OCI-LY3 (cell line): Measurements from ENCODE around the gene GABPA.

ENCODE experiments used
- H2AFZ ChIP-seq: fragments of 200-600, 300-600 bp; shearing (Covaris generic); 2 replicates; pipeline ENCODE4 v1.6.0; 2014; ENCODE audit warnings: antibody characterized with exemption, low read depth, low read length
- H3K27ac ChIP-seq: fragments of 200-600, 300-600 bp; sonication (generic); 2 replicates; pipeline ENCODE4 v1.5.1; 2014; ENCODE audit warnings: mild to moderate bottlenecking, low read length, moderate library complexity, mixed read lengths
- H3K27me3 ChIP-seq: fragments of 200-600, 300-600 bp; sonication (generic); 2 replicates; pipeline ENCODE4 v1.6.1; 2014; ENCODE audit warnings: low read depth, low read length, mixed read lengths
- H3K36me3 ChIP-seq: fragments of 200-600, 300-600 bp; sonication (generic); replicated peaks from 2 replicates; pipeline ENCODE3; 2014; ENCODE audit warnings: low read depth, low read length, mixed read lengths
- H3K4me1 ChIP-seq: fragments of 300-600, 200-600 bp; sonication (generic); 2 replicates; pipeline ENCODE4 v1.6.1; 2014; ENCODE audit warnings: low read length, mixed read lengths
- H3K4me2 ChIP-seq: fragments of 200-600, 300-600 bp; sonication (generic); 2 replicates; pipeline ENCODE4 v1.6.1; 2014; ENCODE audit warnings: low read length, mixed read lengths
- H3K4me3 ChIP-seq: fragments of 300-600, 200-600 bp; sonication (generic); 2 replicates; pipeline ENCODE4 v1.5.1; 2014; ENCODE audit warnings: antibody characterized with exemption, mild to moderate bottlenecking, low read length, moderate library complexity
- H3K79me2 ChIP-seq: fragments of 300-600, 200-600 bp; shearing (Covaris generic); 2 replicates; pipeline ENCODE4 v1.6.1; 2014; ENCODE audit warnings: mild to moderate bottlenecking, low read length, mixed read lengths
- H3K9ac ChIP-seq: fragments of 300-600, 200-600 bp; shearing (Covaris generic); 2 replicates; pipeline ENCODE4 v1.6.0; 2014; ENCODE audit warnings: mild to moderate bottlenecking, low read length, moderate library complexity
- H3K9me3 ChIP-seq: fragments of 200-600, 300-600 bp; shearing (Covaris generic); 2 replicates; pipeline ENCODE4 v1.6.1; 2014; ENCODE audit warnings: low read length, mixed read lengths; ENCODE audit not compliant: insufficient read depth
- H4K20me1 ChIP-seq: fragments of 200-600, 300-600 bp; sonication (generic); 2 replicates; pipeline ENCODE4 v1.6.1; 2016; ENCODE audit warnings: low read length, mixed read lengths; ENCODE audit not compliant: insufficient read depth
- CTCF ChIP-seq: fragments of 200-600, 300-600 bp; sonication (generic); IDR thresholded peaks from 2 replicates; pipeline ENCODE4 v1.5.1; 2014; ENCODE audit warnings: antibody characterized with exemption, low read length, low read depth
- EZH2phosphoT487 ChIP-seq: fragments of 200-600 bp; shearing (Covaris generic); IDR thresholded peaks from 2 replicates; pipeline ENCODE4 v1.6.1; 2018; ENCODE audit warnings: antibody characterized with exemption, mixed run types, low read depth

The GABPA gene

GRCh38 chr21:25756190-25756932, 21.6 kb downstream of the GABPA start:
- H3K27ac ChIP-seq = no peak overlapping the region
- no peak overlapping the region for H3K9ac ChIP-seq
- H3K9me3 ChIP-seq = no peaks in the 10 kb centered on the region
- no peak overlapping the region for H2AFZ ChIP-seq
- H3K4me2 ChIP-seq = no peak overlapping the region
- no peaks in the 10 kb centered on the region for H3K79me2 ChIP-seq
- H3K27me3 ChIP-seq = no peaks in the 10 kb centered on the region
- peaks cover 23% of the 10 kb centered on the region for H3K36me3 ChIP-seq
- no peak overlapping the region for H3K4me3 ChIP-seq
- H4K20me1 ChIP-seq = no peaks in the 10 kb centered on the region
- TF ChIP-seq CTCF (no peak), EZH2phosphoT487 (no peak)
- no peaks in the 10 kb centered on the region for H3K4me1 ChIP-seq

GRCh38 chr21:25757531-25757930, 22.8 kb downstream of the GABPA start:
- no peak overlapping the region for H2AFZ ChIP-seq
- H3K79me2 ChIP-seq = no peaks in the 10 kb centered on the region
- no peak overlapping the region for H3K9ac ChIP-seq
- no peaks in the 10 kb centered on the region for H3K4me1 ChIP-seq
- H3K36me3 ChIP-seq = peaks cover 19% of the 10 kb centered on the region
- no peak overlapping the region for H3K27ac ChIP-seq
- H3K27me3 ChIP-seq = no peaks in the 10 kb centered on the region
- no peak overlapping the region for H3K4me3 ChIP-seq
- H3K9me3 ChIP-seq = no peaks in the 10 kb centered on the region
- no peak for TF ChIP-seq CTCF
- no peak for TF ChIP-seq EZH2phosphoT487
- no peak overlapping the region for H3K4me2 ChIP-seq
- no peaks in the 10 kb centered on the region for H4K20me1 ChIP-seq

- Histone ChIP-seq H3K9me3 (no peaks in the 10 kb centered on the region), H3K36me3 (peaks cover 16% of the 10 kb centered on the region), H3K79me2 (no peaks in the 10 kb centered on the region), H3K27ac (no peak overlapping the region), H3K4me2 (no peak overlapping the region), H4K20me1 (no peaks in the 10 kb centered on the region), H3K9ac (no peak overlapping the region), H3K4me3 (no peak overlapping the region), H3K27me3 (no peaks in the 10 kb centered on the region), H3K4me1 (no peaks in the 10 kb centered on the region), H2AFZ (no peak overlapping the region)
- TF ChIP-seq EZH2phosphoT487 (no peak), CTCF (no peak)
Measured at GRCh38 chr21:25759573-25759972, 24.8 kb downstream of the GABPA start.

GRCh38 chr21:25760061-25760460, 25.3 kb downstream of the GABPA start:
- Histone ChIP-seq H3K4me3 (no peak overlapping the region), H3K4me2 (no peak overlapping the region), H3K4me1 (no peaks in the 10 kb centered on the region), H3K36me3 (peaks cover 18% of the 10 kb centered on the region), H3K9me3 (no peaks in the 10 kb centered on the region), H2AFZ (no peak overlapping the region), H4K20me1 (no peaks in the 10 kb centered on the region), H3K79me2 (no peaks in the 10 kb centered on the region), H3K27ac (no peak overlapping the region), H3K9ac (no peak overlapping the region), H3K27me3 (no peaks in the 10 kb centered on the region)
- TF ChIP-seq CTCF = no peak
- no peak for TF ChIP-seq EZH2phosphoT487
